HG03439 (cell line): ENCODE results near the gene ALDH4A1.

Experiments
- ATAC-seq: cut with Tn5 transposase; IDR thresholded peaks from one replicate; pipeline ENCODE4 v1.9.1; 2021; ENCODE audit warnings: mild to moderate bottlenecking, moderate library complexity; ENCODE audit not compliant: unreplicated experiment

The ALDH4A1 gene, protein sequence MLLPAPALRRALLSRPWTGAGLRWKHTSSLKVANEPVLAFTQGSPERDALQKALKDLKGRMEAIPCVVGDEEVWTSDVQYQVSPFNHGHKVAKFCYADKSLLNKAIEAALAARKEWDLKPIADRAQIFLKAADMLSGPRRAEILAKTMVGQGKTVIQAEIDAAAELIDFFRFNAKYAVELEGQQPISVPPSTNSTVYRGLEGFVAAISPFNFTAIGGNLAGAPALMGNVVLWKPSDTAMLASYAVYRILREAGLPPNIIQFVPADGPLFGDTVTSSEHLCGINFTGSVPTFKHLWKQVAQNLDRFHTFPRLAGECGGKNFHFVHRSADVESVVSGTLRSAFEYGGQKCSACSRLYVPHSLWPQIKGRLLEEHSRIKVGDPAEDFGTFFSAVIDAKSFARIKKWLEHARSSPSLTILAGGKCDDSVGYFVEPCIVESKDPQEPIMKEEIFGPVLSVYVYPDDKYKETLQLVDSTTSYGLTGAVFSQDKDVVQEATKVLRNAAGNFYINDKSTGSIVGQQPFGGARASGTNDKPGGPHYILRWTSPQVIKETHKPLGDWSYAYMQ

DNA sequence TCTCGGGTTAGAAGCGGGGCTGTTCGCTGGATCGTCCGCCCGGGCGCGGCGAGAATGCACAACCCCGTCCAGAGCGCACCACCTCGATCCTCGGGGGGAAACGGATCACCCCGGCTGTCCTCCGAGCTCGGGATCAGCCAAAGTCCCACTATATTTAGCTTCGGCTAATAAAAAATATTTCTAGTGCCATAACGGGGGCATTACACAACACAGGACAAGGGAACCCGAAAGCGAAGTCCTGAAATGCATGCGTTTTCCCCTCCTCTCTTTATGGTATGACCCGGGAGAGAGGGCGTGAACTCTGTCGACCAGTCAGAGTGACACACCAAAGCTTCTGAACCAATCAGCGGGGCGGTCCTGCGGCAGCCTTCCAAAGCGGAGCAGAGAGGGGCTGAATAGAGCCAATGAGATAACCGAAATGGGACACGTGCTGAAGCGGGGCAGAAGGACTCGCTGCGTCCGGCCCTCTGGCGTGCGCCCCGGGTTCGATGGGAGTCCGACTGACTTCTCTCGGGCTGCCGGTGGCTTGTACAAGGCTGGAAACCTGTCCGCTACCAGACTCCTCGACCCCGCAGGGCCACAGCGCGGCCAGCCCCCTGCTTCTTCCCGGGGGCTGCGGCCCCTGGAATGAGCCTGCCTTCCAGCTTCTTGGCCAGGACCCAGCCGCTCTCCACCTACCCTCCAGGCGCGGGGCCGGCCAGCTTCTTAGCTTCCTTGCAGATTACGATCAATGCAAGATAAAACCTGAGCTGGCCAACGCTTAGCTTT, at the start of gene ALDH4A1:
Gene ALDH4A1, minus strand, starts transcription at position 33 of the 768 bp plus-strand sequence. Its CDS starts 32 bp downstream, at position 1.
- ATAC-seq, result peak; percentile 94

DNA sequence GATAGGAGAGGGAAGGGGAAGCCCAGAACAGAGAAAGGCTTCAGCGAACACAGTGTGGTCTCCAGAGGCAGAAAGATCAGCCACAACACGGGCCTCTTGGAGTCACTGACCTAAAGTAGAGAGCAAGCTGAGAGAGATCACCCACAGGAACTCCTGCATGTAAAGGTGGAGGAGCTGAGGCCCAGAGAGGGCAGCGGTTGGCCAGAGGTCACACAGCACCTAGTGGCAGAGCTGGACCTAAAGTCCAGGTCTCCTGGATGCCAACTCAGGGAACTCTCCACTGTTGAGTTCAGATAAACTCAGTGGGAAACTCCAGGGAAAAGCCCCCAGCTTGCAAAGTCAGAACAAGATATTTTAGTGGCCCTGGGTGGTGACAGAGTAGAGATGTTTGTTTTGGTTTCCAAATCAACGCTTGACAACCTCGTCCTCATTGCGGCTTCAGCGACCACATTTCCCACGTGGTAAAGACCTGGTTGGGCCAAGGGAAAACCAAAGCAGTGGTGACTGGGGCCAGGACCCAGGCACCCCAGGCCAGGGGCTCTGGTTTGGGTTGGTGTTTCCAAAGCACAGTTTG, 49.5 kb upstream of the ALDH4A1 start:
- ATAC-seq, result peak; percentile 47

DNA sequence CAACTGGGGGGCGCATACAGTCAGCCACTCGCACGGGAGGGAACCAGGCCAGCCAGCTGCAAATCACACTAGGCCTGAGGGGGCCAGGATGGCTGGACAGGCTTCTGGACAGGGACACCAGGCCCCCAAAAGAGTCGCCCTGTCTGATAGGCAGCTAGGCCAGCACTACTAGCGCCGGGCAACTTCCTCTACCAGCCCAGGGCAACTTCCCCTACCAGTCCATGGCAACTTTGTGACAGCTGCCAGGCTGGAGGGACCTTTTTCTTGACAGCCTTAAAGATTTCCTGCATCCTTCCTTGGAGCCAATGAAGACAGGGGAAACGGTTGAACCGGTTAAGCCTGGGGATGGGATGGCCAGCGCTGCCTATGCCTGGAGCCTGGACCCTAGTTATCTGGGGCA, 49.1 kb upstream of the ALDH4A1 start:
- no peak for ATAC-seq

DNA sequence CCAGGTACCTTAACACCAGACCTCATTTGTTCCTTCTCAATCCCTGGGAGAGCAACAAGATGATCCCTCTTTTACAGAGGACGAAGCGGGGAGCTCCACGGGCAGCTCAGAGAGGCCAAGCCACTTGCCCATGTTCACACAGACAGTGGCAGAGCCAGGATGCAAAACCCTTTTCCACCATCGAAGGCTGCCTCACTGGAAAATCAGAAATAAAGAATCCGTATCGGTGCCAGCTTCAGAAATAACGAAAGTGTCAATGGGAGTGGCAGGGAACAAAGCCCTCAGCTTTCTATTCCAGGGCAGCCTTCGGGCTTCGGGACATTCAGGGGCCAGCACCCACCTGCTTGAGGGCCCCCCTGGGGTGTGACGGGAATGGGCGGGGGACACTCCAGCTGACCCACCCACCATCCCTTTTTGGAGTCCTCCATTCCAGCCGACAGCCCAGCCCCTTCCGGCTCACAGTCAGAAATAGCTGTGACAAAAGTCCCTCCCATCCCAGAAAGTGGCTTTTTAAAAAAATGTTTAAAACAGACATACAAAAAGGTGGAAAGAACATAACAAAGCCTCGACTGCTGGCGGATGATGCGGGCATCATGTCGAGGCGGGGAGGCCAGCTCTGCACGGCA, 48.2 kb upstream of the ALDH4A1 start:
- no peak for ATAC-seq

DNA sequence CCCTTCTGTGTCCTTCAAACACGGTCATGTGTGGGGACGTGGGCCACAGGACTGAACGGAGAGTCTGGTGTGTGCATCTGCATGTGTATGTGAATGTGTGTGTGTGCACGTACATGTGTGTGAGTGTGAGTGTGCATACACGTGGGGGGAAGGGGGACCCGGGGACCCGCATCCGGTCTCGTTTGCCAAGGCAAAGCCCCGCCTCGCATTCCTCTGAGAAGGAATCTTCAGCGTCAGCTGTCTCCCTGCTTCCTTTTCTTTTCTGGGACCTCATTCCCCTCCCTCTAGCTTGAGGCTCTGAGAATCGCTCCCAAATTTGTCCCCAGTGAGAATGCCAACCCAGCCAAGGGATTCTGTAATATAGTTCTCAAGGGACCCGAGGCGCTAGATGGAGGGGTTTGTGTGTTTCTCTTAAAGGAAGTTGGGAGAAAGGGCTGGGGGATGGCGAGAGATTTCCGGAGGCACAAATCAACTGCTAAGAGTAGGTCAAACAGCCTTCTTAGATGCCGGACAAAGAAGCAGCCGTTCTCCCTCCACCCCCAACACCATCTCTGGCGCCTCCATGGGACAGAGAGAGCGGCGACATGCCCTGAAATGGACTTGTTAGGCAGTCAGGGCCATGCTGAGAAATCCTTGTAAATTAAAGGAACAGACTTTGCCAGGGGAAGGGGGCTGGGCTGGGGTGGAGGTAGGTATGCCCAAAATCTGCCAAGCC, 47.5 kb upstream of the ALDH4A1 start:
- no peak for ATAC-seq

DNA sequence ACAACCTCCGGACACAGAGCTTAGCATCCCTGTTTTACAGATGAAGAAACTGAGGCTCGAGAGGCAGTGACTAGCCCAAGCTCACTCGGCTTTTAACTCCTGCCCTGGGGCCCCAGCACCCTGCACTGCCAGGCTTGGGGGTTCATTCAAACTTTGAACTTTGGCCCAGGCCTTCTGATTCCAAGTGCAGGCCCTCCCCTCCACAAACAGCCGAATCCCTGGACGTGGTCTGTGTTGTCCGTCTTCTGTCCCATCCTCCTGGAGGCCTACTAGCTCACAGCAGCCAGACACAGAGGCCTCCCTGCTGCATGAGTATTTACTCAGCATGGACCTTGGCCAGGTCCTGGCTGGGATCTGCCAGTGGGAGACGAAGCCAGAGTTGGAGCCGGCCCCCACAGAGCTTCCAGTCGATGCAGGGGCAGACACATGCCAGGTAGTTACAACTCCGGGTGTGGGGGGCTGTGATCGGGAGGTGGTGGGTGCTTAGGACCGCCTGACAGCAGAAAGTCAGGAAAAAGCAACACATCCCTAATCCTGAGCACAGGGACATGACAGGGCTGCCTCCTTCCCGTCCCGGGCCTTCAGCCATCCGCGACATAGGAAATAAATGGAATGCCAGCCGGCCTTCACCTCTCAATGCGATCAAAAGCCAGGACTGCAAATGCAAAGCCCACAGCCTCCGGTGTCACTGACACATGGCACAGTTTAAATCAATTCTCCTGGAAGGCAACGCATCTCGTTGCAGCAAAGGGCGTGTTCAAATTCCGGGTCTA, 46.7 kb upstream of the ALDH4A1 start:
- no peak for ATAC-seq

DNA sequence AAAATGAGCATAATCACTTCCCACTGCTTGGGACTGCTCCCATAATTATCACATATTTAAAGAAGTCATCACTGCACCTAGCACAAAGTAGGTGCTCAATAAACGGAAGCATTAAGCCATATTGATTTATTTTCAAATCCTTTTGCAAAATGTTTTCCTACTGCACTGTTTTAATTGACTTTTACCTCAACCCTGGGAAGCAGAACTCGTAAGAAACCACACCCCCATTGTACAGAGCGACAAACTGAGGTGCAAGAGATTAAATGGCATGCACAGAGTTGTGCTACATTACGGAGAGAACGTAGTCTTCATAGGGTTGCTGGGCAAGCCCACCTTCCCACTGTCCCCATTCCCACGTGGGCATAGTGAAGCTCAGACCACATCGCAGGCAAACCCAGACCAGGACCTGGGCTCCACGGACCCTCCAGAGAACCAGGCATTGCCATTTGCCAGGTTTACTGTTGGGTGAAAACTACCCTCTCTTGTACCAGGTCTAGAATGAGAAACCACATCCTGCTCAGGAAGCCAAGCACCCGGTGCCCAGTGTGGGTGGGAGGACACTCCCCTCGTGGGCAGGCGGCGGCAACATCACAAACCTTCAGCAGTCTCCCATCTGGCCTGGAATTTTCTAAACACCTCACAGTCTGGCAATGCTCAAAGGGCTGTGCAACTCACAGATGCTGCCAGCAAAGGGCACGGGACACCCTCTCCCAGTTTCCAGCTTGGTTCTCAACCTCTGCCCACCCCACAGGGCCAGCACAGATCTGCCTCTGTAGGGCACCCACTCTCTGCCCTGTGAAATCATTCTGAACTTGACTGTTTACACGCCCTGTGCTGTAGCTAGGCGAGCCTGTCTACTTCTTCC, 45.9 kb upstream of the ALDH4A1 start:
- ATAC-seq, result no peak

DNA sequence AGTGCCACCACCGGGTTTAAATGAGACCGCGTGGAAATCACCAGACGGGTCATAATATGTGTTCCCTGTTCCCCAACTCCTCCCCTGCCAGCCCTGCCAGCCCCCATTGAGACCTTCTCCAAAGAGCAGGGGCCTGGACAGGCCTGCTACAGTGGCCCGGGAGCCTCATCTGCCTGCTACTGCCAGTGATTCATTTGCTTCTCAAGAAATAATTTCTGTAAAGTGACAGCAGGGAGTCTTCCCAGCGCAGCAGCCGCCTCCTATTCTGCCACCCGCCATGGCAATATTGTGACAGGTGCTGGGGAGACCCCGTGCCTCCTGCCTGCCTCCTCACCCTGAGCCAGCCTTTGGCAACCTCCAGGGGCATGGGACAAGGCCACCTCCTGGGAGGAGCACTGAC, 45.2 kb upstream of the ALDH4A1 start:
- ATAC-seq, result no peak

DNA sequence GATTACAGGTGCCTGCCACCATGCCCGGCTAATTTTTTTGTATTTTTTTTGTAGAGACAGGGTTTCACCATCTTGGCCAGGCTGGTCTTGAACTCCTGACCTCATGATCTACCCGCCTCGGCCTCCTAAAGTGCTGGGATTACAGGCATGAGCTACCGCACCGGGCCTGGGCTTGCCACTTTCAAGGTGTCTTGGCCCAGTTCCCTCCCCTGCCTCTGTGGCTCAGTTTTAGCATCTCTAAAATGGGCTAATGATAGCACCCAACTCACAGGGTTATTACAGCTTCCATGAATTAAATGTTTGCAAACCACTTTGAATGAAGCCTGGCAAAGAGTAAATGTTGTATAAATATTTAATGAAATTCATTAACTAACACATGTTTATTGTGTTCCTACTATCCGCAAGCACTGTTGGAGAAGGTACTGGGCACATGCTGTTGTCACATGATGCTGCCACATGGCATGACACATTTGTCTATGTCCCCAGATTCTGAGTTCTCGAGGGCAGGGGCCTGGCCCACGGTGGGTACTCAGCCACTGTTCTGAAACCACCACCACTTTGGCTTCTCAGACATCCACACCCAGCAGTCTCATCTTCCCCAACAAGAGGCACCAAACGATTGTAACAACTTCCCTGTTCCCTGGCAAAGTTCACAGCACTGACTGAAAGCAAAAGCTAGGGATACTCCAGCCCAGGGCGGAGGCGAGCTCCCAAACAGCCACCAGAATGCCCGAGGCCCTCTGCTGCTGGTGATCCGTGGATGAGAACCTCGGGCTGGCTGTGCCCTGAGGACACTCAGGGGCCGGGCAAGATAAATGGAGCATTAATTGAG, 44.4 kb upstream of the ALDH4A1 start:
- ATAC-seq, result no peak

DNA sequence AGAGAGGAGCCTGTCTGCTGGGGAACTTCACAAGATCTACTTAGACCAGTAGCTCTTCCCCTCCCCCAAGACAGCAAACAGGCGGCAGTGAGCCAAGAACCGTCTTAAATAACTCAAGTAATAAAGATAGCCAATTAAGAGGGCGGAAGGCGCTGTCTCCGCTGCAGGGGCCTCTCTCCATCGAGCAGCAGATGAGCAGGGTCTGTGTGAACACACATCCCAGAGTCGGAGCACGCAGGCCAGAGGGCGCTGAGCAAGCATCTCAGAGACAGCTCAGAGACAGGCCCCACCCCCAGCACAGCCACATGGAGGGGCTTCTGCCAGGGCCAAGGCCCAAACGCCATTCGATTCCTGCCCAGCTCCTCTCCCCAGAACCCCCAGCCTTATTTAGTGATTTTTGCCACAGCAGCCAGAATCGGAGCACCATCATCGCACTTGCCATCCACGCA, 43.1 kb upstream of the ALDH4A1 start:
- no peak for ATAC-seq

DNA sequence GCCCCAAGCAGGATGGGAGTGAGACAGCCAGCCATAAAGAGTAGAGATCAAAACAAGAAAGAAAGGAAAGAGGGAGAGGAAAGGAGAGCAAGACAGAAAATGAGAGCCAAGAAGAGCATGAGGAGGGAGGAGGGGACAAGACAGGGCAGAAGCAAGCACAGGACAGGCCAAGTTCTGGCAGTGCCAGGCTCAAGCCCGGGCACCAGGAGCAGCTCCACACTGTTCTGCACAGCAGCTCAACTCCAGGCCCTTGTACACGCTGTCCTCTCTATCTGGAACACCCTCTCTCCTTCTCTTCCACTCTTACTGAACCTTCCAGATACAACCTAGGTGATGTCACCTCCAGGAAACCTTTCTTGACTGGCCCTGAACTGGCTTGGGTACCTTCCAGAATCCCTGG, 42.5 kb upstream of the ALDH4A1 start:
- ATAC-seq, result no peak

DNA sequence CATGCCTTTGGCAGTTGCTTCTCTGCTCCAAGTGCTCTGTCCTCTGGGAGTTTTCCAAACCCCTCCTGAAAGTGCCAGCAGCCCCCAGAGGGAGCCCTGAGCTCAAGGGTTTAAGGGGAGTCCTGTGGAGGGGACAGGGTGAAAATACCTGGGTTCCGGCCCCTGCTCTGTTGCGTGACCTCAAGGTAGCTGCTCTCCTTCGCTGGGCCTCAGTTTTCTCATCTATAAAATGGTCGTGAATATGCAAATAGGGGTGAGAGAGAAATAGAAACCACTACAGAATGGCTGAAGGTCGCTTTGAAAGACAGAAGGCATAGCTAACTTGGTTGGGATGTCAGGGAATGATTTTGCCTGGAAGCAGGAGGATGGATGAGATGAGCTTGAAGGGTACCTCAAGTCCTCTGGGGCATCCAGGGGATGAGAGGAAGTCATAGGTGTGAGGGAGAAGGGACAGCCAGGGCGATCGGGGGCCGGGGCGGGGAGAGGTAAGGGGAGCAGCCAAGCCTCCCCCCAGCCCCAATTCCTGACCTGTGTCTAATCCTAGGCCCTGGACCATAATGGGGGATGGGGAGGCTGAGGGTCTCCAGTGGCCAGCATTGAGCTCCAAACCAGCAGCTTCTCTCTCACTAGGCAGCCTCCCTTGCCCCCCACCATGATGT, 41.7 kb upstream of the ALDH4A1 start:
- no peak for ATAC-seq

DNA sequence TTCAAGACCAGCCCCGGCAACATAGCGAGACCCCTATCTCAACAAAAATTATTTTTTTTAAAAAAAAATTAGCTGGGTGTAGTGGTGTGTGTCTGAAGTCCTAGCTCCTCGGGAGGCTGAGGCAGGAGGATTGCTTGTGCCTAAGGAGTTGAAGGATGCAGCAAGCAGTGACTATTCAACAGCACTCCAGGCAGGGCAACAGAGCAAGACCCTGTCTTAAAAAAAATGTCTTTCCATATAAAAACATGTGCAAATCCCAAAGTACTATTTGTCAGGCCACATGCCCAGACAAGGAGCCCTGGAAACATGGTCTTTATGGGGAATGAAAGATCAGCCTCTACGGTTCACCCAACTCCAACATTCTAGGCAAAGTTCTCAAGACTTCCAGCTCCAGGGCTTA, 40.8 kb upstream of the ALDH4A1 start:
- no peak for ATAC-seq

DNA sequence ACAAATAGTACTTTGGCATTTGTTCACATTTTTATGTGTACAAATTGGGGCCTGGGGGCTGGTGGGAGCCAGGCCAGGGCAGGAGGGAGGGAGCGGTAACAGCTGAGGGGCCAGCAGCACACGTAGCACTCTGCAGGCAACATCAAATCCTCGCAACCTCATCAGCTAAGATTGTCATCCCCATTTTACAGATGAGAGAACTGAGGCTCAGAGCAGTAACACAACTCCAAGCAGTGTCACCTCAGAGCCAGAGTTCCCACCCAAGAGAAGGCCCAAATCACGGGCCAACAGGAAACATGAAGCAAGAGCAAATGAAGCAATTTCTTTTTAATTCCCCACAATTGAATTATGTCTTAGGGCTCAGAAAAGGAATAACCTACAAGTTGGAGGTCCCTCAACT, 40.0 kb upstream of the ALDH4A1 start:
- no peak for ATAC-seq

DNA sequence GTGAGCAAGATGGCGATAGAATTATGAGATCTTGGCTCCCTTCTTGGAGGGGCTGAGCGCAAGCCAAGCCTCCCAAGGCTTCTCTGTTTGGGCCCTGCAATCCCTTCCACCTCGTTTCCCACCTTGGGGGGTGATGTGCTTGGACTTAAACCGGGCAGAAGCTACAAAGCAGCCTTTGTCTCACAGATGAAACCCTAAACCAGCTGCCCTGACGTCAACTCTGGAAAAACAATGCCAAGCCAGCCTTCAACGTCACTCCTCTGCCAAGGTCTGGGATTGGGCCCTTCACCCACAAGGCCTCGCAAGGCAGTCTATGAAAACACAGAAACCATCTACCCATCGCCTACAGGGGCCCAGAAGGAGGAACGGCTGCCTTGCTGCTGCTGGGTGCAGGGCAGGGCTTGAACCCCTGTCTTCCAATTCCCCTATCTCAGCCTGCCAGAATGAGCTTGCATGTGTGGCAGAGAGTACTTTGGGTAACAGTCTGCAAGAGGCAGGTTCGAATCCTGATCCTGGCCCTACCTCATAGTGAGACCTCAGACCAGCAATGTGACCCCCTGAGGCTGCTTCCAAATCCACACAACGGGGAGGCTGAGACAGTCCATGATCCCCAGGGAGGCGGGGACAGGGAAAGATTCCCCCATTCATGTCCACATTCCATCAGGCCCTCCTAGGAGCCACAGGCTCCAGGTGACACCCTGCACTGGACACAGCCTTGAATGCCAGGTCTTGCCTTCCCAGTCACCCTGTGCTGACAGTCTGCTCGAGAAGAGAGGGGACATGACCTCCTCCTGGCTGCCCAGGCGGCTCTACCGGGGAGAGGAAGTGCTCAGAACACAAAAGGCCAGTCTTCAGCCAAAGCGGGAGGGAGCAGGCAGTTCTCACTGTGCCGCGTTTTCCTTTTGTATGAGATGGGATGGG, 39.1 kb upstream of the ALDH4A1 start:
- ATAC-seq, result no peak

DNA sequence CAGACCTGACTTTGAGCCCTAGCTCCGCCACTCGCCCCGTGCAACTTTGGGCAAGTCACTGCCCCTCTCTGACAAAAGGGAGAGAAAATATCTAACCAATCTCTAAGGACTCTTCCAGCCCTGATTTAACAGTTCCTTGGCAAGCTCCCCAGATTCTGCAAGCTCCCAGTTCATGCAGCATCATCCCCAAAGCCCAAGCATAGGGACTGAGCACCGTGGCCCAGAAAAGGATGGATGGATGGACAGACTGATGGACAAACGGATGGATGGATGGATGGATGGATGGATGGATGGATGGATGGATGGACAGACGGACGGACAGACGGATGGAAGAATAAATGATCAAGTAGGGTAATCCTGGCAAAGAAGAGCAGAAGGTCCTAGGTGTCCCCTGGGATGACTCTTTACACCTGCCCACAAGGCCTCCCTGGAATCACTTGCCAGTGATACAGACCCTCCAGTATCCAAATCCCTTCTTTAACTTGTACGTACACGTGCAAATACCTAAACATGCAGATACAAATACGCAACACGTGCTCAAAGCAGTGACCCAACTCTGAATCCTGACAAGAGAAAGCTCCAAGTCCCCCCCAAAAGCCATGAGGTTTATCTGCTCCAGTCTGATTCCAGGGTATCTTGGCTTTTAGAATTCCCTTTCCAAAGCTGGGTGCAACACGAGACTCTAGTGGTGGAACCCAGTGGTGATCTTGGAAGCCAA, 38.1 kb upstream of the ALDH4A1 start:
- ATAC-seq, result no peak
